ENCODE results near the gene CD48. TPM values are rescaled to one million over a fixed set of nuclear protein-coding genes. Genes with fewer than 3 reads are reported as not detected.

Gene CD48
- total RNA-seq, 1 donor from 2014 or later: 21.5 TPM

- Histone ChIP-seq H3K27me3 (peaks cover 5% of the 10 kb centered on the region), H3K4me3 (no peak overlapping the region), H3K36me3 (no peaks in the 10 kb centered on the region), H3K27ac (peak overlapping the region; percentile 24), H3K9me3 (no peaks in the 10 kb centered on the region), H3K4me1 (no peaks in the 10 kb centered on the region)
- no peak for TF ChIP-seq CTCF (IDR thresholded peaks at IDR 0.05)
- ATAC-seq: peak; percentile 33
- intact Hi-C loops (cut with DNase I): no loop called here
- no peak for DNase-seq
Observed at GRCh38 chr1:160755911-160756848, 44.6 kb upstream of the CD48 start.

- DNase-seq (no peak), ATAC-seq (no peak)
- H3K36me3 ChIP-seq: no peaks in the 10 kb centered on the region
- H3K4me1 ChIP-seq: no peaks in the 10 kb centered on the region
- no peak for TF ChIP-seq CTCF (IDR thresholded peaks at IDR 0.05)
- no peaks in the 10 kb centered on the region for H3K9me3 ChIP-seq
- H3K27ac ChIP-seq: no peak overlapping the region
- peaks cover 5% of the 10 kb centered on the region for H3K27me3 ChIP-seq
- intact Hi-C loops (cut with DNase I): no loop called here
- no peak overlapping the region for H3K4me3 ChIP-seq
Observed at GRCh38 chr1:160755461-160755860, 43.8 kb upstream of the CD48 start.

GRCh38 chr1:160753594-160753993, 42.0 kb upstream of the CD48 start:
- intact Hi-C loops (cut with DNase I): no loop called here
- Histone ChIP-seq H3K27me3 (peaks cover 5% of the 10 kb centered on the region), H3K9me3 (no peaks in the 10 kb centered on the region), H3K27ac (no peak overlapping the region), H3K36me3 (no peaks in the 10 kb centered on the region), H3K4me1 (no peaks in the 10 kb centered on the region), H3K4me3 (no peak overlapping the region)
- DNase-seq (no peak), ATAC-seq (no peak)
- no peak for TF ChIP-seq CTCF (IDR thresholded peaks at IDR 0.05)

GRCh38 chr1:160752924-160753323, 41.3 kb upstream of the CD48 start:
- Histone ChIP-seq H3K9me3 (no peaks in the 10 kb centered on the region), H3K4me3 (no peak overlapping the region), H3K27ac (no peak overlapping the region), H3K4me1 (no peaks in the 10 kb centered on the region), H3K36me3 (no peaks in the 10 kb centered on the region), H3K27me3 (peaks cover 5% of the 10 kb centered on the region)
- intact Hi-C loops (cut with DNase I): no loop called here
- no peak for ATAC-seq
- no peak for DNase-seq
- TF ChIP-seq CTCF (IDR thresholded peaks at IDR 0.05): no peak

GRCh38 chr1:160752406-160752805, 40.8 kb upstream of the CD48 start:
- no peak for ATAC-seq
- peaks cover 5% of the 10 kb centered on the region for H3K27me3 ChIP-seq
- no peaks in the 10 kb centered on the region for H3K9me3 ChIP-seq
- no peak overlapping the region for H3K27ac ChIP-seq
- intact Hi-C loops (cut with DNase I): no loop called here
- no peak overlapping the region for H3K4me3 ChIP-seq
- no peaks in the 10 kb centered on the region for H3K36me3 ChIP-seq
- no peak for DNase-seq
- H3K4me1 ChIP-seq: no peaks in the 10 kb centered on the region
- no peak for TF ChIP-seq CTCF (IDR thresholded peaks at IDR 0.05)

All from upper lobe of right lung (tissue), 1 donor.